K562 (cell line): ENCODE results near the gene POLR3GL. TPM values are rescaled to one million over a fixed set of nuclear protein-coding genes. Genes with fewer than 3 reads are reported as not detected.

ENCODE experiments used
- polyA plus RNA-seq, 8 experiments: library from polyadenylated mRNA; depleted of rRNA in 4 of 8; stranded (reverse) in 5 of 8; unstranded in 3 of 8; fragments of >200 nt; fragmentation: Nextera tagmentation in 2 of 8; fragmentation: Illumina TruSeq in 1 of 8; extraction: Ambion mirVana in 2 of 8; extraction: Trizol in 1 of 8; gene quantifications; 2 replicates each; pipeline versions ENCODE4 v1.2.1 to v1.2.3, GENCODE V29; 2011 to 2014; ENCODE audit warnings: inconsistent platforms in 1 of 8, missing spikeins in 1 of 8
- total RNA-seq, 7 experiments: library from RNA; depleted of rRNA in 6 of 7; stranded (reverse); fragments of >200 nt in 6 of 7; fragmentation: Illumina TruSeq in 2 of 7; extraction: Trizol in 2 of 7; gene quantifications; 2 replicates each; pipeline versions ENCODE4 v1.2.1 to v1.2.3, GENCODE V29; 2011 to 2021; ENCODE audit warnings: low replicate concordance in 1 of 7

The POLR3GL gene
- total and polyA plus RNA-seq, 9 of the 15 experiments (the other 6 are each of a cell fraction or from before 2014, with no cell fraction given) = 14.6 to 48.4 (median 38.2) TPM

Other genes starting within 250 kb of the POLR3GL start
Only the 7 nearest of the 14 such genes appear.
- 0.05 TPM in 1 of 2 replicates, not detected in the other for gene ITGA10, start 54.6 kb upstream of the POLR3GL start, total RNA-seq (2014; rRNA removed)
- gene ITGA10, start 54.6 kb upstream of the POLR3GL start, total RNA-seq (2014; rRNA removed; fragmentation: Illumina TruSeq; extraction: Trizol) = 0.11 and 0.35 TPM in 2 replicates
- 0.08 and 0.14 TPM in 2 replicates for gene ITGA10, start 54.6 kb upstream of the POLR3GL start, total RNA-seq (2015; rRNA removed; fragmentation: Illumina TruSeq; extraction: Trizol)
- gene ITGA10, start 54.6 kb upstream of the POLR3GL start, total RNA-seq (2021) = 0.09 and 0.20 TPM in 2 replicates
- gene ITGA10, start 54.6 kb upstream of the POLR3GL start, polyA plus RNA-seq (2011; rRNA removed) = 0.14 and 0.26 TPM in 2 replicates
- 0.06 and 0.09 TPM in 2 replicates for gene ITGA10, start 54.6 kb upstream of the POLR3GL start, polyA plus RNA-seq (2014; fragmentation: Illumina TruSeq; extraction: Trizol)
- under 1 TPM; 0.08 TPM for gene ITGA10, start 54.6 kb upstream of the POLR3GL start, polyA plus RNA-seq (2014; fragmentation: Nextera tagmentation; extraction: Ambion mirVana)
- gene ITGA10, start 54.6 kb upstream of the POLR3GL start, polyA plus RNA-seq (2014; rRNA removed) = 0.01 and 0.65 TPM in 2 replicates
- gene PEX11B, start 46.0 kb upstream of the POLR3GL start, total RNA-seq (2014; rRNA removed) = 13.2 and 18.8 TPM in 2 replicates
- gene PEX11B, start 46.0 kb upstream of the POLR3GL start, total RNA-seq (2014; rRNA removed; fragmentation: Illumina TruSeq; extraction: Trizol) = 16.9 and 18.1 TPM in 2 replicates
- gene PEX11B, start 46.0 kb upstream of the POLR3GL start, total RNA-seq (2015; rRNA removed; fragmentation: Illumina TruSeq; extraction: Trizol) = 18.5 and 18.6 TPM in 2 replicates
- 18.9 and 21.2 TPM in 2 replicates for gene PEX11B, start 46.0 kb upstream of the POLR3GL start, total RNA-seq (2021)
- 60.0 and 60.3 TPM in 2 replicates for gene PEX11B, start 46.0 kb upstream of the POLR3GL start, polyA plus RNA-seq (2011; rRNA removed)
- gene PEX11B, start 46.0 kb upstream of the POLR3GL start, polyA plus RNA-seq (2014; fragmentation: Illumina TruSeq; extraction: Trizol) = 24.6 and 26.3 TPM in 2 replicates
- 10 to 100 TPM; 42.3 to 52.7 TPM for gene PEX11B, start 46.0 kb upstream of the POLR3GL start, polyA plus RNA-seq (2014; fragmentation: Nextera tagmentation; extraction: Ambion mirVana)
- 21.7 and 23.4 TPM in 2 replicates for gene PEX11B, start 46.0 kb upstream of the POLR3GL start, polyA plus RNA-seq (2014; rRNA removed)
- gene RBM8A, start 37.2 kb upstream of the POLR3GL start, total RNA-seq (2014; rRNA removed) = 235 and 257 TPM in 2 replicates
- 228 and 266 TPM in 2 replicates for gene RBM8A, start 37.2 kb upstream of the POLR3GL start, total RNA-seq (2014; rRNA removed; fragmentation: Illumina TruSeq; extraction: Trizol)
- gene RBM8A, start 37.2 kb upstream of the POLR3GL start, total RNA-seq (2015; rRNA removed; fragmentation: Illumina TruSeq; extraction: Trizol) = 283 and 291 TPM in 2 replicates
- 206 and 215 TPM in 2 replicates for gene RBM8A, start 37.2 kb upstream of the POLR3GL start, total RNA-seq (2021)
- gene RBM8A, start 37.2 kb upstream of the POLR3GL start, polyA plus RNA-seq (2011; rRNA removed) = 152 and 225 TPM in 2 replicates
- 240 and 324 TPM in 2 replicates for gene RBM8A, start 37.2 kb upstream of the POLR3GL start, polyA plus RNA-seq (2014; fragmentation: Illumina TruSeq; extraction: Trizol)
- 1,000 to 10,000 TPM in 1 of 2 experiments, 100 to 1,000 TPM in 1; 763 to 1,035 TPM for gene RBM8A, start 37.2 kb upstream of the POLR3GL start, polyA plus RNA-seq (2014; fragmentation: Nextera tagmentation; extraction: Ambion mirVana)
- 301 and 311 TPM in 2 replicates for gene RBM8A, start 37.2 kb upstream of the POLR3GL start, polyA plus RNA-seq (2014; rRNA removed)
- 7.4 and 10.7 TPM in 2 replicates for gene LIX1L, start 6.7 kb upstream of the POLR3GL start, total RNA-seq (2014; rRNA removed)
- gene LIX1L, start 6.7 kb upstream of the POLR3GL start, total RNA-seq (2014; rRNA removed; fragmentation: Illumina TruSeq; extraction: Trizol) = 10.0 and 11.0 TPM in 2 replicates
- gene LIX1L, start 6.7 kb upstream of the POLR3GL start, total RNA-seq (2015; rRNA removed; fragmentation: Illumina TruSeq; extraction: Trizol) = 11.7 and 12.9 TPM in 2 replicates
- gene LIX1L, start 6.7 kb upstream of the POLR3GL start, total RNA-seq (2021) = 15.7 and 16.4 TPM in 2 replicates
- gene LIX1L, start 6.7 kb upstream of the POLR3GL start, polyA plus RNA-seq (2011; rRNA removed) = 20.6 and 26.5 TPM in 2 replicates
- 10.5 and 12.5 TPM in 2 replicates for gene LIX1L, start 6.7 kb upstream of the POLR3GL start, polyA plus RNA-seq (2014; fragmentation: Illumina TruSeq; extraction: Trizol)
- gene LIX1L, start 6.7 kb upstream of the POLR3GL start, polyA plus RNA-seq (2014; fragmentation: Nextera tagmentation; extraction: Ambion mirVana) = 1 to 10 TPM; 4.6 to 9.2 TPM
- 13.5 and 16.1 TPM in 2 replicates for gene LIX1L, start 6.7 kb upstream of the POLR3GL start, polyA plus RNA-seq (2014; rRNA removed)
- 0.41 and 0.86 TPM in 2 replicates for gene ANKRD34A, start 115 bp upstream of the POLR3GL start, total RNA-seq (2014; rRNA removed)
- gene ANKRD34A, start 115 bp upstream of the POLR3GL start, total RNA-seq (2014; rRNA removed; fragmentation: Illumina TruSeq; extraction: Trizol) = 0.18 and 0.38 TPM in 2 replicates
- 0.43 and 0.45 TPM in 2 replicates for gene ANKRD34A, start 115 bp upstream of the POLR3GL start, total RNA-seq (2015; rRNA removed; fragmentation: Illumina TruSeq; extraction: Trizol)
- gene ANKRD34A, start 115 bp upstream of the POLR3GL start, total RNA-seq (2021) = 0.89 and 1.6 TPM in 2 replicates
- gene ANKRD34A, start 115 bp upstream of the POLR3GL start, polyA plus RNA-seq (2011; rRNA removed) = 0.81 and 1.0 TPM in 2 replicates
- gene ANKRD34A, start 115 bp upstream of the POLR3GL start, polyA plus RNA-seq (2014; fragmentation: Illumina TruSeq; extraction: Trizol) = 0.80 and 0.91 TPM in 2 replicates
- gene ANKRD34A, start 115 bp upstream of the POLR3GL start, polyA plus RNA-seq (2014; fragmentation: Nextera tagmentation; extraction: Ambion mirVana) = under 1 TPM; 0.06 to 0.07 TPM
- 0.64 and 0.81 TPM in 2 replicates for gene ANKRD34A, start 115 bp upstream of the POLR3GL start, polyA plus RNA-seq (2014; rRNA removed)
- 202 and 226 TPM in 2 replicates for gene TXNIP, start 31.9 kb downstream of the POLR3GL start, total RNA-seq (2014; rRNA removed)
- 278 and 307 TPM in 2 replicates for gene TXNIP, start 31.9 kb downstream of the POLR3GL start, total RNA-seq (2014; rRNA removed; fragmentation: Illumina TruSeq; extraction: Trizol)
- 217 and 235 TPM in 2 replicates for gene TXNIP, start 31.9 kb downstream of the POLR3GL start, total RNA-seq (2015; rRNA removed; fragmentation: Illumina TruSeq; extraction: Trizol)
- 257 and 263 TPM in 2 replicates for gene TXNIP, start 31.9 kb downstream of the POLR3GL start, total RNA-seq (2021)
- gene TXNIP, start 31.9 kb downstream of the POLR3GL start, polyA plus RNA-seq (2011; rRNA removed) = 499 and 553 TPM in 2 replicates
- 253 and 295 TPM in 2 replicates for gene TXNIP, start 31.9 kb downstream of the POLR3GL start, polyA plus RNA-seq (2014; fragmentation: Illumina TruSeq; extraction: Trizol)
- 100 to 1,000 TPM; 120 to 237 TPM for gene TXNIP, start 31.9 kb downstream of the POLR3GL start, polyA plus RNA-seq (2014; fragmentation: Nextera tagmentation; extraction: Ambion mirVana)
- 249 and 259 TPM in 2 replicates for gene TXNIP, start 31.9 kb downstream of the POLR3GL start, polyA plus RNA-seq (2014; rRNA removed)
- 1.1 and 2.5 TPM in 2 replicates for gene HJV, start 57.0 kb downstream of the POLR3GL start, total RNA-seq (2014; rRNA removed)
- gene HJV, start 57.0 kb downstream of the POLR3GL start, total RNA-seq (2014; rRNA removed; fragmentation: Illumina TruSeq; extraction: Trizol) = 2.1 and 3.3 TPM in 2 replicates
- gene HJV, start 57.0 kb downstream of the POLR3GL start, total RNA-seq (2015; rRNA removed; fragmentation: Illumina TruSeq; extraction: Trizol) = 1.9 and 2.9 TPM in 2 replicates
- 2.1 and 2.9 TPM in 2 replicates for gene HJV, start 57.0 kb downstream of the POLR3GL start, total RNA-seq (2021)
- 3.2 and 6.6 TPM in 2 replicates for gene HJV, start 57.0 kb downstream of the POLR3GL start, polyA plus RNA-seq (2011; rRNA removed)
- 2.7 and 3.0 TPM in 2 replicates for gene HJV, start 57.0 kb downstream of the POLR3GL start, polyA plus RNA-seq (2014; fragmentation: Illumina TruSeq; extraction: Trizol)
- gene HJV, start 57.0 kb downstream of the POLR3GL start, polyA plus RNA-seq (2014; fragmentation: Nextera tagmentation; extraction: Ambion mirVana) = 1 to 10 TPM; 1.0 to 1.3 TPM
- gene HJV, start 57.0 kb downstream of the POLR3GL start, polyA plus RNA-seq (2014; rRNA removed) = 2.4 and 5.5 TPM in 2 replicates